GM19023 (cell line): ENCODE measurements around the gene HGS.

Experiments used
- ATAC-seq: cut with Tn5 transposase; IDR thresholded peaks from one replicate; pipeline ENCODE4 v1.9.1; 2021; ENCODE audit warnings: mild to moderate bottlenecking, moderate library complexity; ENCODE audit not compliant: unreplicated experiment

Gene HGS, protein sequence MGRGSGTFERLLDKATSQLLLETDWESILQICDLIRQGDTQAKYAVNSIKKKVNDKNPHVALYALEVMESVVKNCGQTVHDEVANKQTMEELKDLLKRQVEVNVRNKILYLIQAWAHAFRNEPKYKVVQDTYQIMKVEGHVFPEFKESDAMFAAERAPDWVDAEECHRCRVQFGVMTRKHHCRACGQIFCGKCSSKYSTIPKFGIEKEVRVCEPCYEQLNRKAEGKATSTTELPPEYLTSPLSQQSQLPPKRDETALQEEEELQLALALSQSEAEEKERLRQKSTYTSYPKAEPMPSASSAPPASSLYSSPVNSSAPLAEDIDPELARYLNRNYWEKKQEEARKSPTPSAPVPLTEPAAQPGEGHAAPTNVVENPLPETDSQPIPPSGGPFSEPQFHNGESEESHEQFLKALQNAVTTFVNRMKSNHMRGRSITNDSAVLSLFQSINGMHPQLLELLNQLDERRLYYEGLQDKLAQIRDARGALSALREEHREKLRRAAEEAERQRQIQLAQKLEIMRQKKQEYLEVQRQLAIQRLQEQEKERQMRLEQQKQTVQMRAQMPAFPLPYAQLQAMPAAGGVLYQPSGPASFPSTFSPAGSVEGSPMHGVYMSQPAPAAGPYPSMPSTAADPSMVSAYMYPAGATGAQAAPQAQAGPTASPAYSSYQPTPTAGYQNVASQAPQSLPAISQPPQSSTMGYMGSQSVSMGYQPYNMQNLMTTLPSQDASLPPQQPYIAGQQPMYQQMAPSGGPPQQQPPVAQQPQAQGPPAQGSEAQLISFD

DNA sequence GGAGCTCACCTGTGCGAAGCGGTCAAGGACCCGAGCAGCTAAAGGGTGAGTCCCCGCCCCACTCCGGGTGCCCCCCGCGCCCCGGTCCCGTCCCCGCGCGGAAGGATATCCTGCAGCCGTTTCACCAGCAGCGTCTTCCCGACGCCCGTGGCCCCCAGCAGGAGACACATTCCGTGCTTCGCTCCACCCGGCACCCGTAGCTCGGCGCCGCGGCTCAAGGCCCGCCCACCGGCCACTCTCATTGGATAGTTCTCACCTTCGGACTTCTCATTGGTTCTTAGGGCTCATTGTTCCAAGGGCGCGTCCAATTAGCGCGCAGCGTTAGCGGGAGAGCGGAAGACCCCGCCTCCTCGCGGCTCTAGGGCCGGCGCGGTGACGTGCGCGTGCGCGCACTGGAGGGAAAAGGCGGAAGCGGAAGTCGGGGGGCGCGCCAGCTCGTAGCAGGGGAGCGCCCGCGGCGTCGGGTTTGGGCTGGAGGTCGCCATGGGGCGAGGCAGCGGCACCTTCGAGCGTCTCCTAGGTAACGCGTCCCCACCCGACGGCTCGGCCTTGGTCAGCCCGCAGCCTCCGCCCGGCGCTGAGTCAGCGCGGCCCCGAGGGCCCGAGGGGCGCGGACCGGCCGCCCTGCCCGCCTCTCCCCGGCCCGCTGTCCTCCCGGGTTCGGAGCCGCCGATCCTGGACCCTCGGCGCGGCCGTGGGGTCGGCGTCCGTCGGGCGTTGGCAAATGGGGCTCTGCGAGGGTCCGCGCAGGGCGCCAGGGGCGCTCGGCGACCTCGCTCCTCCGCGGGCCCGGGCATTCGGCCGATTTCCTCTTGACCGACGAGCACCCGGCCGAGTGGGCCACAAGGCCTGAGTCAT lies at the start of gene HGS, which contains the start of gene ARL16:
TSS of gene HGS (plus strand) at position 428 of the 858 bp plus-strand sequence. CDS start at position 484, 56 bp downstream.
TSS of gene ARL16 (minus strand) at position 214 of the 858 bp plus-strand sequence. CDS start at position 170, 44 bp downstream.
- ATAC-seq, result peak; percentile 92

DNA sequence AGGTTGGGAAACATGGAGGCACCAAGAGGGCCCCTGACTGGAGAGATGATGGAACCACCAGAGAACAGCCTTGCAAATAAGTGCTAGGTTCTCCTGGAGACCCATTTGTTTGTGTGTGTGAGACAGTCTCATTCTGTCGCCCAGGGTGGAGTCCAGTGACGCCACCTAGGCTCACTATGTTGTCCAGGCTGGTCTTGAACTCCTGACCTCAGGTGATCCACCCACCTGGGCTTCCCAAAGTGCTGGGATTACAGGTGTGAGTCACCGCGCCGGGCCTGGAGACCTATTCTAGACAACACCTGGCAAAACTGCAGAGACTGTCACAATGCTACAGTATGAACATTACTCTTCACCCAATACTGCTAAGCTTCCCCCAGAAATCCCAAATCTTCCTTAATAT lies 48.4 kb upstream of the HGS start:
- no peak for ATAC-seq

DNA sequence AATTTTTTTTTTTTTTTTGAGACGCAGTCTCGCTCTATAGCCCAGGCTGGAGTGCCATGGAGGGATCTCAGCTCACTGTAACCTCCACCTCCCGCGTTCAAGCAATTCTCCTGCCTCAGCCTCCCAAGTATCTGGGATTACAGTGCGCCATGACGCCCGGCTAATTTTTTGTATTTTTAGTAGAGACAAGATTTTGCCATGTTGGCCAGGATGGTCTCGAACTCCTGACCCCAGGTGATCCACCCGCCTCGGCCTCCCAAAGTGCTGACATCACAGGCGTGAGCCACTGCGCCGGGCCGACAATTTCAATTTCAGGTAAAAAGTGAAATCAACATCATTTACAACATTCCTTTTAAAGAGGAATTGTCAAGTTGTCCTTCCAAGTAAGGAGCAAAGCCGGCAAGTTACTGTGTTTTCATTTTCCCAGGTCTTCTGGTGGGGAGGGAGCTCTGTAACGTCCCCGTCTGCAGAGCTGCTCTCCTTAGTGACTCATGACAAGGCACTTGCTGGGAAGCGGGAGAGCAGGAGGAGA lies 47.8 kb upstream of the HGS start:
- peak; percentile 12 for ATAC-seq

DNA sequence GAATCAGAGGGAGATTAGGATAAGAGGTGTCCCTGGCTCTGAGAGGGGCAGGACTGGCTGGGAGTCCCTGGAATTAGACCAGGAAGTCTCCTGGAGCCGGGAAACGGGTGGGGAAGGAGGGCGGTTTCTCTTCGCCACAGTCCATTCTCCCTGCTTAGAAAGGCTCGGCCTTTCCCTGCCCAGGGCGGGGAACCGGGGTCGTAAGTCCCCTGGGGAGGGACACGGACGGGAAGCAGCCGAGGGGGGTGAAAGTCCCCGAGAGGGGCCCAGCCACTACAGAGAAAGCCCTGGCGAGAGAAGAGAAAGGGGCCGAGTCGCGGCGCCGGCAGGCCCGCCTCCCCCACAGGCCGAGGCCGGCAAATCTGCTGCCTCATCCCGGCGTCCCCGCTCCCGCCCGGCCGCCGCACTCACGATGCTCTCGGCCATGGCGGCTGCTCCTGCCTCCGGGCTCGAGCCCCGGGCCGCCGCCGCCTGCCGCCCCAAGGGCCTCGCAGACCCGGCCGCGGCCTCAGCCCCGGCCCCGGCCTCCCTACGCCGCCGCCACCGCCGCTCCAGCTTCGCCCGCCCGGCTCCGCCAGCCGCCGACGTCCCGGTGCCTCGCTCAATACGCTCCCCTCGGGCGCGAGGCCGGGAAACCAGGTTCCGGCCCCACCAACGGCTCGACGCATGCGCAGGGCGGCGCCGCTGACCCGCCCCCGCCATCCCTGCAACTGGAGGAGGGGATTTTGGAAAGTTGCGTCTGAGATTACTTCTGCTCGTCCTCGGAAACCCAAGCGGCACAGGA lies 47.1 kb upstream of the HGS start, which contains the start of the genes NPLOC4 and TSPAN10:
TSS of gene NPLOC4 (minus strand) at position 608 of the 784 bp plus-strand sequence. CDS start at position 426, 182 bp downstream.
TSS of gene TSPAN10 (plus strand) at position 692 of the 784 bp plus-strand sequence. CDS start 5,217 bp downstream, outside the sequence.
- ATAC-seq, result peak; percentile 74

DNA sequence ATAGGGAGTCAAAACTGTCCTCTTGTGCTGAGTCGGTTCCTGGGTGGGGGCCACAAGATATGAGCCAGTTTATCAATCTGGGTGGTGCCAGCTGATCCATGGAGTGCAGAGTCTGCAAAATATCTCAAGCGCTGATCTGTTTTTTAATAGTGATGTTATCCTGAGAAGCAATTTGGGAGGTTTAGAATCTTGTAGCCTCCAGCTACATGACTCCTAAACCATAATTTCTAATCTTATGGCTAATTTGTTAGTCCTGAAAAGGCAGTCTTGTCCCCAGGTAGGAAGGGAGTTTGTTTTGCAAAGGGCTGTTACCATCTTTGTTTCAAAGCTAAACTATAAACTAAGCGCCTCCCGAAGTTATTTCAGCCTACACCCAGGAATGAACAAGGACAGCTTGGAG lies 45.1 kb upstream of the HGS start:
- no peak for ATAC-seq

DNA sequence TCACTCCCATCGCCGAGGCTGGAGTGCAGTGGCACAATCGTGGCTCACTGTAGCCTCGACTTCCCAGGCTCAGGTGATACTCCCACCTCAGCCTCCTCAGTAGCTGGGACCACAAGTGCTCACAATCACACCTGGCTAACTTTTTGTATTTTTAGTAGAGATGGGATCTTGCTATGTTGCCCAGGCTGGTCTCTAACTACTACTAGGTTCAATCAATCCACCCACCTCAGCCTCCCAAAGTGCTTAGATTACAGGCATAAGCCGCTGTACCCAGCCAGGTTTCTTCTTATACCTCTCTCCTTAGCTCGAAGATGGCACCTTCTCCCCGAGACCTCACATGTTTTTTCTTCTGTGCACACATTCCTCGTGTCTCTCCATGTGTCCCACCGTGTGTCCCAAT lies 43.8 kb upstream of the HGS start:
- ATAC-seq, result no peak

DNA sequence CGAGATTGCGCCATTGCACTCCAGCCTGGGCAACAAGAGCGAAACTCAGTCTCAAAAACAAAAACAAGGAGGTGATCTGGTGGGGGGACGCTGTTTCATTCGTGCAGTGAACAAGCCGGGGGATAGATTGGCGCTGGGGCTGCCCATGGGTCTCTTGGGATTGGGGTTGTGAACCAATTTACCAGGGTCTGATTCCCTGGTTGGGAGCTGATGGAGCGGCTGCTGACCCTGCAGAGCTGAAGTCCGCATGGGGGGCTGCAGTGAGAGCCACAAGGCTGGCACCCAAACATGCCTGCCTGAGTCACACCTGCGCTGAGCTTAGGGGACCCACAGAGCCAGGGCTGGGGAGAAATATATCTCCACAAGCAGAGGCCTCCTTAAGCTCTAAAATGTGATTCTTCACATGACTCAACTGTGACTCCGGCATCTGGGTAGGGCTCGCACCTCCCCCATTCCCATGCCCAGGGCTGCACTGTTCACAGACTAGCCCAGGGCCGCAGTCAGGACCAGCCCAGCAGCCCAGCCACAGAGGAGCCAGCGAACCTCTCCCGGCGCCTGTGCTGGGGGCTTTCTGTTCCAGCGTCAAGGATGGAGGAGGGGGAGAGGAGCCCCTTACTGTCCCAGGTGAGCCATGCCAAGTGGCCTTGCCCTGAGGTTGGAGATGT lies 41.9 kb upstream of the HGS start:
- ATAC-seq, result no peak

DNA sequence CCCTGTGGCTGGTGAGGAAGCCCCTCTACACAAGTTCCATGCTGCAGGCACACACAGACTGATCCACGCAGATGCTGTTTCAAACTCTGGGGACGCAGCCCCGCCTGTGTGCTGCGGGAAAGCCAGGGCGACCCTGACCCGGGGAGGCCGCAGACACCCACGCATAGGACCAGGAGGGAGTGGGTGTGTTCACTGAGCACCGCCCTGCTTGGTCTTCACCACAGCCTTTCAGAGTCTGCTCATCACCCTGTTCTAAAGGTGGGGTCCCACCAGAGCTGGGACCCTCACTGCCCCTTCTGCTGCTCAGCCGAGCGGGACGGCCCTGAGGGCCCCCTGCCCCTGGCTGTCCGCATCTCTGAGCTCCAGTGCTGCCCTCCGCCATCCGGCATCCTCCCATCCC lies 39.3 kb upstream of the HGS start:
- ATAC-seq, result no peak

DNA sequence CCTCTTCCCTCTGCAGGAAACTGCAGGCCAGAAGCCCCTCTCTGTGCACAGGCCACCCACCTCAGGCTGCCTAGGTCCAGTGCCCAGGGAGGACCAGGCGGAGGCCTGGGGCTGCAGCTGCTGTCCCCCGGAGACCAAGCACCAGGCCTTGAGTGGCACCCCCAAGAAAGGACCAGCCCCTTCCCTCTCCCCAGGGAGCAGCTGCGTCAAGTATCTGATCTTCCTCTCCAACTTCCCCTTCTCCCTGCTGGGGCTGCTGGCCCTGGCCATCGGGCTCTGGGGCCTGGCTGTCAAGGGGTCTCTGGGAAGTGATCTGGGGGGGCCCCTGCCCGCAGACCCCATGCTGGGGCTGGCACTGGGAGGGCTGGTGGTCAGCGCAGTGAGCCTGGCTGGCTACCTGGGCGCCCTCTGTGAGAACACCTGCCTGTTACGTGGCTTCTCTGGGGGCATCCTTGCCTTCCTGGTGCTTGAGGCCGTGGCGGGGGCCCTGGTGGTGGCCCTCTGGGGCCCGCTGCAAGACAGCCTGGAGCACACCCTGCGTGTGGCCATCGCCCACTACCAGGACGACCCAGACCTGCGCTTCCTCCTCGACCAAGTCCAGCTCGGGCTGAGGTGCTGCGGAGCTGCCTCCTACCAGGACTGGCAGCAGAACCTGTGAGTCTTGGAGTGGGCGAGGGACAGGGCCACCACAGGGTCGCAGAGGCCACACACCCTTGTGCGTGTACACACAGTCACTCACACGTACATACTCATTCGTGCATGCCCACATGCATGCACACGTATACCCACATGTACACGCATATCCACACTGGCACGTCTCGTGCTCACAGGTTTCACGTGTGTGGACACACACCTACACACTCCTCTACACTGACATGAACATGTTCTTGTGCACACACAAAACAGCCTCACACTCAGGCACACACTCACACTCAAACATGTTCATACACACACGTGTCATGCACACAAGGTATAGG lies 38.5 kb upstream of the HGS start:
- no peak for ATAC-seq

DNA sequence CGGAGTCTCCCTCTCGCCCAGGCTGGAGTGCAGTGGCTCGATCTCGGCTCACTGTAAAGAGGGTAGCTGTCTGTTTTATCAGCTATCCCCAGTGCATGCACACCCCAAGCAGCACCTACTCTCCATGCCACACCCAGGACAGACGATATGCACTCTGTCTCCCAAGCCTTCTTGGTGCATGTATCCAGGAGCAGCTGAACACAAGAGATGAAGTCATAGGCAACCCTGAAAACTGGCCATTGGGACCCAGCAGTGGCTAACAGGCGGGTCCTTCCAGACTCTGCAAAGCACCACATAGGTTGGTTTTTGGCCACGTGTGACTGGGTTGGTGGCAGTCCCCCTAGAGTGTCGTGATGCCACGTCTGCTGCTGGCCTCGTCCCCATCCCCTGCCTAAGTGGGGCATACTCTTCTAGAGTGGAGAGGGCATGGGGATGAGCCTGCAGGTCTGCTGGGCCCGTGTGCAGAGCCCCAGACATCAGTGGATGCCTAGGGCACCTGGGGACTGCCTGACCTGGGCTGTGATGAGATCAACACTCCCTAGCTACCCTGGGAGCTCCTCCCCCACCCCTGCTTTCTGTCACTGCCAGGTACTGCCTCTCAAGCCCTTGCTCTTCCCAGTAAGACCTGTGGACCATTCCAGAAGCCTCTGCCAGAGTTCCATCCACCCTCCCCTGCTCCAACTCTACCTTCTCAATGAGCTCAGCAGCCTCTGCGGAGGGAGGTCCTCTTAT lies 36.8 kb upstream of the HGS start:
- ATAC-seq, result no peak

DNA sequence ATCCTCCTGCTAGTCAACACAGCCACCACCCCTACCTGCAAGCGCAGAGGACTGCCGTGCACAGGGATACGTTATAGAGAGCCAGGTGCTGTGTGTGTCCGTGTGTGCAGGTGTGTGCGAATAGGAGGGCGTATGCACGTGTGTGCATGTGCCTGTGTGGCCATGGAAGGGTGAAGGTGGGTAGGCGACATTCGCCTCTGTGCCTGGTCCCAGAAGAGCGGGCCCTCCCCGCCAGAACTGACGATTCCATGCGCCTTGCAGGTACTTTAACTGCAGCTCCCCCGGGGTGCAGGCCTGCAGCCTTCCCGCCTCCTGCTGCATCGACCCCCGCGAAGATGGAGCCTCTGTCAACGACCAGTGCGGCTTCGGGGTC lies 36.2 kb upstream of the HGS start:
- no peak for ATAC-seq

DNA sequence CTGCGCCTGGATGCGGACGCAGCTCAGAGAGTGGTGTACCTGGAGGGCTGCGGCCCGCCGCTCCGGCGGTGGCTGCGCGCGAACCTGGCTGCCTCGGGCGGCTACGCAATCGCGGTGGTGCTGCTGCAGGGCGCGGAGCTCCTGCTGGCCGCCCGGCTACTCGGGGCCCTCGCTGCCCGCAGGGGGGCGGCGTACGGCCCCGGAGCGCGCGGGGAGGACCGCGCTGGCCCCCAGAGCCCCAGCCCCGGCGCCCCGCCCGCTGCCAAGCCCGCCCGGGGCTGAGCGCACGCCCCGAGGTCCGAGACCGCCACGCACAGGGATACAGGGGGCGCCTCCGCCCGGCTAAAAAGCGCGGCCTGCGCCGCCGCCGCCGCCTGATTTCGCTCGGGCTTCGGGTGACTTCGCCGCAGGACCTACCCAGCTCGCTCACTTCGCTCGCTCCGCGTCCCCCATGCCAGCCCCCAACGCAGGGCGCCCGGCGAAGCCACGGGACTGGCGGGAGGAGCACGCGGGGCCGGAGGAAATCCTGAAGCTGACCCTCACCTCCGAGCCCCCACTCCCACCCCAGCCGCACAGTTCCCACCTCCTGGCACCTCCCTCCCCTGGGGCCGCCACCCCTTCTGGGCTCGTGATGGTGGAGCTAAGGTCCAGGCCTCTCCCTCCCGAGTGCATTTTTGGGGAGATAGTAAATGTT lies 35.7 kb upstream of the HGS start:
- no peak for ATAC-seq

DNA sequence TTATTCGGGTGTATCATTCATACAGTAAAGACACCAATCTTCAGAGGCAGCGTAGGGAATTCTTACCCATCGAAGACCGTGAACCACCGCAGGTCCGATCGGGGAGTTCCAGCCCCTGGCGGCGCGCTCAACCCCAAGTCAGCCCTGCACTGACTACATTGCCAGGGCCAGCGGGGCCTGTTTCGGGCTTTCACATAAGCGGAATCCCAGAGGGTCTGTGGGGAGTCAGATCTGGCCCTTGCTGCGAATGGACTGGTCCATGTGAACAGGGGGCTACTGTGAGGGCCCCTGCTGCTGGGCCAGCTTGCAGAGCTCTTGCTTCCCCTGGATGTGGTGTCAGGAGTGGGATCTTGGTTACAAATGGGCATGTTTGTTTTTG lies 35.1 kb upstream of the HGS start:
- ATAC-seq, result no peak

DNA sequence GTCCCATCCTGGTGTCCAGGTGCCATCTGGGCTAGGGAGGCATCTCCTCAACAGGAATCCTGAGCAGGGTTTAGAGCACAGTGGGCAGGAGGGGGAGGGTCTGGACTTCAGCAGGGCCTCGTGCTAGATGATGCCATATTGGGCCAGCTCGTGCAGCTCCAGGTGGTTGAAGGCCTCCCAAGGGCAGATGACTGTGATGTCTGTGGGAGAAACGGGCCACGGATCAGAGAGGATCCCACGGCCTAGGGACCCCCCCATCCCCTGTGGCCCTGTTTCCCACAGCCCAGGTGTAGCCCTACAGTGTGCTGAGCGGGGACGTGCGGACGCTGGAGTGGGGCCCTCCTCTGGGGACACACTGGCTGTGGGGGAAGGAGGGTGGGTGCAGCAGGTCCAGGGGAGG lies 32.9 kb upstream of the HGS start:
- ATAC-seq, result no peak

DNA sequence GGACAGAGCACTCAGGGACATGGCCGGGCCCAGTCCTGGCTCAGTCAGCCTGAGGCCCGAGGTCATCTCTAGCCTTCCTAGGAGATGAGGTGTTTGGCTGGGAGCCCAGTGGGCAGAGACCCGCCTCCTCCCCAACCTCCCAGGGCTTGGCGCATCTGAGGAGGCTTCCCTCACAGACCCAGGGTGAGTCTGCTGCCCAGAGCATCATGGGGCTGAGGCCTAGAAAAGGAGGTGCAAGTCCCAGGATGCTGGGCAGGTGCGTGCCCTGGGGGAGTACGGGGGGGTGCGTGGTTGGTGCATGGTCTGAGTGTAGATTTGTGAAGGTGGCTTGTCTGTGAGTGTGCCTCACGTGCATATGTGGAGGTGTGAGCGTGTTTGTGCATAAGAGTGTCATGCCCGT lies 32.1 kb upstream of the HGS start:
- ATAC-seq, result no peak

DNA sequence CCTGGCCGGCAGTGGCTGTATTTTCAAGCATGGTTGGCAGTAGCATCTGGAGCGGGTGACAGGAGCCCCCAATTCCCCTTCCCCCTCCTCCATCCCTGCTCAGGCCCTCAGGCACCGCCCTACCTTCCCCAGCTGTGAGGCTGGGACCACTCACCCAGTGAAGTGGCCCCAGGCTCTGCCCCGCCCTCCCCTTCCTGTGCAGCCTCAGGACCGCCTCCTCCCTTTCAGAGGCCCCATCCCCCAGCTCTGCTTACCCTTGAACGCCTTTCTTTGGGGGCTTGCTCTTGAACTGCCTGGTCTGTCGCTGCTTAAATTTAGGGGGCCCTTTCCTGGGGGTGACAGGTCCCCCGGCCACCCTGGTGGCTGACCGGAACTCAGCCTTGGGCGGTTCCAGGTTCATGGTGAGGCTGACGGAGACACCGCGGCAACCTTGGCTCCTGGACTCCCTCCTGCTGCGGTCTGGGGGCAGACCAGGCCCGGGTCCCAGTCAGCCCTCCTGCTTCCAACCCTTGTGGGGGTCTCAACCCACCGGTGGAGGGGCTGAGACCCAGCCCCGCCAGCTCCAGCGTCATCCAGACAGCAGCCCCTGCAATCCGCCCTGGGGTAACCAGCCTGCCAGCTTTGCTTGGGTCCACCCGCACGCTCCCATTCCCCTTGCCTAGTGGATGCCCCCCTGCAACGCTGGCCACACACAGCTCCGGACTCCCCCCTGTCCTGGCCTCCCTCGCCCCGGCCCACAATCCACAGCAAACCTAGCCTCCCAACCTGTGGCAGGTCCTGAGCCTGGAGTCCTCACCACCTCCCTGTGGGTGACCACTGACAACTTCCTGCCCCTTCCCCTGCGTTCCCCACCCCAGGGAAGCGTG lies 30.7 kb upstream of the HGS start:
- no peak for ATAC-seq
